Left colon (tissue), 2 donors: ENCODE results near the gene GTF2I. TPM values are rescaled to one million over a fixed set of nuclear protein-coding genes. Genes with fewer than 3 reads are reported as not detected.
"Not testable (repeated sequence)": the region's sequence is repeated elsewhere in the genome, so short reads cannot be mapped to it uniquely, and the experiment has no call there.

ENCODE experiments used
- ATAC-seq: fragments of 200-7000 bp; cut with Tn5 transposase; one replicate; pipeline ENCODE4 v1.9.1; 2020; ENCODE audit warnings: mild to moderate bottlenecking, moderate library complexity
- DNase-seq, 2 donors: peaks; one replicate each; pipeline ENCODE4 v3.0.0-alpha.2; 2020
- intact Hi-C, 2 donors: fragments of 100-400 bp; cut with DNase I in 1 of 2; cut with micrococcal nuclease in 1 of 2; formaldehyde crosslinking; loops; one replicate each; pipeline versions ENCODE4 v1.11.2 to v1.14.0; 2022; cut with DNase I, micrococcal nuclease
- total RNA-seq, 2 donors: library from RNA; stranded (reverse); fragmentation: NEBNext Ultra II Directional; extraction: Animal tissue kit (Norgen Biotek cat#: 25700); gene quantifications; one replicate each; pipeline ENCODE4 v1.2.1, GENCODE V29; 2021
- donor health status: DM: no; HTN: no; CAD: no.
- donor health status: DM: yes; HTN: yes; CAD: no.

Gene GTF2I
- total RNA-seq, 2 donors from 2014 or later: 126 to 129 TPM

- DNase-seq, intact Hi-C loops: not testable (repeated sequence)
- peak; percentile 59 for ATAC-seq
Observed at GRCh38 chr7:74765205-74765918, 107.8 kb downstream of the GTF2I start.

- ATAC-seq, DNase-seq, intact Hi-C loops: not testable (repeated sequence)
Observed at GRCh38 chr7:74766509-74766908, 109.0 kb downstream of the GTF2I start.

GRCh38 chr7:74766991-74767390 is 109.5 kb downstream of the GTF2I start:
- peak; percentile 29 for ATAC-seq
- intact Hi-C loops: not testable (repeated sequence)

GRCh38 chr7:74770062-74770461 is 112.5 kb downstream of the GTF2I start:
- ATAC-seq, intact Hi-C loops, DNase-seq: not testable (repeated sequence)

More at GRCh38 chr7:74766991-74767390, 109.5 kb downstream of the GTF2I start:
- not testable (repeated sequence) for DNase-seq

GRCh38 chr7:74772093-74772492 is 114.6 kb downstream of the GTF2I start:
- intact Hi-C loops, DNase-seq, ATAC-seq: not testable (repeated sequence)

GRCh38 chr7:74773760-74774750 is 116.5 kb downstream of the GTF2I start, which contains the start of gene NCF1:
TSS of gene NCF1 (plus strand) at chr7:74774011. CDS start at chr7:74774032, 21 bp downstream.
- DNase-seq, intact Hi-C loops: not testable (repeated sequence)
- ATAC-seq: peak; percentile 27

- ATAC-seq, DNase-seq, intact Hi-C loops: not testable (repeated sequence)
Observed at GRCh38 chr7:74775111-74775510, 117.6 kb downstream of the GTF2I start.

- ATAC-seq, DNase-seq, intact Hi-C loops: not testable (repeated sequence)
Observed at GRCh38 chr7:74779053-74779452, 121.5 kb downstream of the GTF2I start.

- intact Hi-C loops, DNase-seq, ATAC-seq: not testable (repeated sequence)
Observed at GRCh38 chr7:74781746-74782145, 124.2 kb downstream of the GTF2I start.

GRCh38 chr7:74783595-74783994 is 126.1 kb downstream of the GTF2I start:
- ATAC-seq, DNase-seq, intact Hi-C loops: not testable (repeated sequence)

GRCh38 chr7:74788369-74789150 is 131.0 kb downstream of the GTF2I start:
- intact Hi-C loops: not testable (repeated sequence)
- DNase-seq: peak; percentile 95 to 99
- ATAC-seq: peak; percentile 94

GRCh38 chr7:74789200-74789736 is 131.8 kb downstream of the GTF2I start:
- ATAC-seq: peak; percentile 19
- DNase-seq, intact Hi-C loops: not testable (repeated sequence)

GRCh38 chr7:74797848-74798622 is 140.5 kb downstream of the GTF2I start:
- intact Hi-C loops, DNase-seq: not testable (repeated sequence)
- ATAC-seq: peak; percentile 38

GRCh38 chr7:74798644-74799043 is 141.1 kb downstream of the GTF2I start:
- intact Hi-C loops, DNase-seq, ATAC-seq: not testable (repeated sequence)
